Measurements from ENCODE around the gene MAGI3.

MAGI3 gene

DNA sequence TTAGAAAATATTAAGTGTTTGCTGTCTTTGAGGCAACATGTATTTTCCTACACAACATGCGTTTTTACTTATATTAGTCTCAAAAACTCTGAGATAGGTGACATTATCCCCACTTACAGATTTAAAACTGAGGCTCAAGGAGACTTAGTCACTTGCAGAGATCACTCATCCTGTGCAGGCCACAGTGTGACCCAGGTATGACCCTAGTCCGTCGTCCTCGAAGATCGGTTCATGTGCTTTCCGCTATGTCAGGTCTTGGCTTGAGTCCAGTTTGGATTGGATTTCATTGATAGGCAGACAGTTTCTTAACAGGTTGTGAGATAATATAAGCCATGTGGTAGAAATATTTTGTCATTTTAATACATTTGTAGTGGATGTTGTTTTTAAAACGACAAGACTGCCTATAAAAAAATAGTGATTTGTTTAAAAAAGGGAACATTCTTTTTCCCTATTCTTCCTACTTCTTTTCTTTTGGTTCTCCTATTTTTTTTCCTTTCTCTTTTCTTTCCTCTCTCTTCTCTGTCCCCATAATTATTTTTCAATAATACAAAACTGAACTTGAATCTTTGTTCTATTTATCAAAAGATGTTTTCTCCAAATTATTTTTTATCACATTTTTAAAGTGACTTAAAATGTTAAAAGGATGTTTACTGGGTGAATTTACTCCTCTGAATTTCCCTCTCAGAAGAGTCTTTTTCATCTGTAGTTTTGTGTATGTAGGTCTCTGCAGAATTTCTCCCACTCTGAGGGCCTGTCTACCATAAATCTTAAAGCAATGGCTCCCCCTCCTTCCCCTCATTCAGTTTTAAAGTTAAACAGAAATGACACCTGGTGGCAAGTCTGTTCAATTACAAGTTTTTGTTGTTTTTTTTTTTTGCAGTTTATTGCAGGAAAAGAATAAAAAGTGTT is 287.2 kb downstream of the MAGI3 start:
- H3K4ac ChIP-seq (ENCODE audit: low read depth, low read length), result no peak overlapping the region
- H3K14ac ChIP-seq (ENCODE audit: low read length), result no peak overlapping the region
- no peaks in the 10 kb centered on the region for H3K9me3 ChIP-seq (ENCODE audit: insufficient read depth, low read depth, low read length)
- DNase-seq, result peak in 1 of 2 donors; percentile 63
- no peaks in the 10 kb centered on the region for H3K27me3 ChIP-seq (ENCODE audit: insufficient read depth, low read length)
- no peak overlapping the region for H3K23ac ChIP-seq (ENCODE audit: low read length)
- H3K27ac ChIP-seq (ENCODE audit: low read depth, low read length), result no peak overlapping the region
- no peak overlapping the region for H4K12ac ChIP-seq (ENCODE audit: low read depth, low read length)
- H2AFZ ChIP-seq (ENCODE audit: insufficient read depth, low read length, poor library complexity), result no peak overlapping the region
- H3K4me3 ChIP-seq (ENCODE audit: low read depth, low read length), result no peak overlapping the region
- H3K4me2 ChIP-seq (ENCODE audit: low read length), result no peak overlapping the region
- H2BK5ac ChIP-seq (ENCODE audit: low read depth, low read length, poor library complexity), result no peak overlapping the region
- no peaks in the 10 kb centered on the region for H3K79me2 ChIP-seq (ENCODE audit: control insufficient read depth, insufficient read depth, low read length, poor library complexity)
- no peak overlapping the region for H4K91ac ChIP-seq (ENCODE audit: low read depth, low read length)
- H4K8ac ChIP-seq (ENCODE audit: low read depth, low read length), result no peak overlapping the region
- H2AK5ac ChIP-seq (ENCODE audit: low read length), result no peak overlapping the region
- H3K9ac ChIP-seq (ENCODE audit: low read length), result no peak overlapping the region
- peaks cover 0 to 3% of the 10 kb centered on the region in 2 experiments for H3K36me3 ChIP-seq (ENCODE audit: control insufficient read depth in 1 of 2, insufficient read depth in 2 of 2, low read length in 2 of 2)
- H2BK120ac ChIP-seq (ENCODE audit: insufficient read depth, low read length, poor library complexity), result no peak overlapping the region
- no CpG with 5 or more reads among the region's 7 CpGs for WGBS (ENCODE audit: extremely low coverage, insufficient coverage, insufficient read length)
- no peak overlapping the region for H3K18ac ChIP-seq (ENCODE audit: low read length)
- no peak overlapping the region for H2BK12ac ChIP-seq (ENCODE audit: low read length)
- no peaks in the 10 kb centered on the region for H3K4me1 ChIP-seq (ENCODE audit: control insufficient read depth in 1 of 2, insufficient read depth in 2 of 2, low read length in 2 of 2)
- H3K79me1 ChIP-seq (ENCODE audit: low read length), result no peaks in the 10 kb centered on the region

DNA sequence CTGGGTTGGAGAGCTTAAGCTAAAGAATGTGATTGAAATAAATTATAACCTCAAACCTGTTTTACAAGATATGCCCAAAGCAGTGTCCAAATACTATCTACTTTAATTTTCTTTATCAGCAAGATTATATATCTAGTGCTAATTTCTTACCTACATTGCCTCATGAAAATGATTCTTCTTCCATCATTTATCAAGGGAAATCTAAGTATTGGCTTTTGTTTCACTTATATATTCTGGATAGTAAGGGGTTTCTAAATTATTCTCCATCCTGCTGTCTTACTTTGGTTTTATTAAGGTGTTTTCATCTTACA is 287.8 kb downstream of the MAGI3 start:
- no peaks in the 10 kb centered on the region for H3K9me3 ChIP-seq (ENCODE audit: insufficient read depth, low read depth, low read length)
- H3K23ac ChIP-seq (ENCODE audit: low read length), result no peak overlapping the region
- H2BK120ac ChIP-seq (ENCODE audit: insufficient read depth, low read length, poor library complexity), result no peak overlapping the region
- no peak overlapping the region for H3K18ac ChIP-seq (ENCODE audit: low read length)
- H2AFZ ChIP-seq (ENCODE audit: insufficient read depth, low read length, poor library complexity), result no peak overlapping the region
- no peak overlapping the region for H3K14ac ChIP-seq (ENCODE audit: low read length)
- no peaks in the 10 kb centered on the region for H3K4me1 ChIP-seq (ENCODE audit: control insufficient read depth in 1 of 2, insufficient read depth in 2 of 2, low read length in 2 of 2)
- peaks cover under 1 to 3% of the 10 kb centered on the region in 2 experiments for H3K36me3 ChIP-seq (ENCODE audit: control insufficient read depth in 1 of 2, insufficient read depth in 2 of 2, low read length in 2 of 2)
- H3K4me2 ChIP-seq (ENCODE audit: low read length), result no peak overlapping the region
- H3K27ac ChIP-seq (ENCODE audit: low read depth, low read length), result no peak overlapping the region
- H4K91ac ChIP-seq (ENCODE audit: low read depth, low read length), result no peak overlapping the region
- no peak overlapping the region for H2BK12ac ChIP-seq (ENCODE audit: low read length)
- H2AK5ac ChIP-seq (ENCODE audit: low read length), result no peak overlapping the region
- no peaks in the 10 kb centered on the region for H3K79me1 ChIP-seq (ENCODE audit: low read length)
- H3K27me3 ChIP-seq (ENCODE audit: insufficient read depth, low read length), result no peaks in the 10 kb centered on the region
- H4K12ac ChIP-seq (ENCODE audit: low read depth, low read length), result no peak overlapping the region
- H3K79me2 ChIP-seq (ENCODE audit: control insufficient read depth, insufficient read depth, low read length, poor library complexity), result no peaks in the 10 kb centered on the region
- no peak overlapping the region for H3K4me3 ChIP-seq (ENCODE audit: low read depth, low read length)
- H4K8ac ChIP-seq (ENCODE audit: low read depth, low read length), result no peak overlapping the region
- no peak overlapping the region for H3K4ac ChIP-seq (ENCODE audit: low read depth, low read length)
- H3K9ac ChIP-seq (ENCODE audit: low read length), result no peak overlapping the region
- no peak for DNase-seq
- H2BK5ac ChIP-seq (ENCODE audit: low read depth, low read length, poor library complexity), result no peak overlapping the region

DNA sequence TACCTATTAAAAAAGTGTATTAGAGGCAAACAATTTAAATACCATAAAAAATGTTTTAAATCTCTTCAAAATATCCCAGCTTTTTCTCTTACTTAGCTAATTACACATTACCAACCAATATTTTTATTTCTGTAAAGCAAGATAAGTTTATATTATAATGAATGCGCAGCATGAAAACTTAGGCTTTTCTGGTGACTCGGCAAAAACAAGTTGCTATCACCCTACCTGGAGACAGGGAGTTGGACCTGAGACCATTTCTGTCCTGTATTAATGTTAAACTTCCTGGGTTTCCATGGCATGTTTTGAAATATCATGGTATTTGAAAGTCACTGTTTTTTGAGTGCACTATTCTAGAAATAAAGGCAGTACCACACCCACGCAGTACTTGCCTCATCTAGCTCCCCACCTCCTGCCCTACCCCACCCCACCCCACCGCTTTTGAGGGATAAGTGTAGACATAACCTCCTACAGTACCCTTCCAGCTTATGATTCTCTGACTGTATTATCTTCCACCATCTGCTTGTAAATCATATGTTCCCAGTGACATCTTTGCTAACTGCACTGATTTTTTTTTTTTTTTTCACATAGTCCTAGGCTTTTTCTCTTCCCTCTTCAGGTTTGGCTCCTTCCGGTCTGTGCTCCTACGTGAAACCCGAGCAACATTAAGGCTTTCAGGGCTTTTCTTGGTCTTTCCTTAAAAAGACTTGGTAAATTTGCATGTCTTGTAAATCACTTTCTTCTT is 291.5 kb downstream of the MAGI3 start:
- Histone ChIP-seq H2BK5ac (ENCODE audit: low read depth, low read length, poor library complexity) (no peak overlapping the region), H3K4me1 (ENCODE audit: control insufficient read depth in 1 of 2, insufficient read depth in 2 of 2, low read length in 2 of 2) (no peaks in the 10 kb centered on the region), H3K27ac (ENCODE audit: low read depth, low read length) (no peak overlapping the region), H3K14ac (ENCODE audit: low read length) (no peak overlapping the region), H2BK12ac (ENCODE audit: low read length) (no peak overlapping the region), H3K79me2 (ENCODE audit: control insufficient read depth, insufficient read depth, low read length, poor library complexity) (no peaks in the 10 kb centered on the region), H3K9me3 (ENCODE audit: insufficient read depth, low read depth, low read length) (no peaks in the 10 kb centered on the region), H3K4ac (ENCODE audit: low read depth, low read length) (no peak overlapping the region), H3K18ac (ENCODE audit: low read length) (no peak overlapping the region), H3K4me2 (ENCODE audit: low read length) (no peak overlapping the region), H3K9ac (ENCODE audit: low read length) (no peak overlapping the region), H3K79me1 (ENCODE audit: low read length) (no peaks in the 10 kb centered on the region), H4K8ac (ENCODE audit: low read depth, low read length) (no peak overlapping the region), H2AFZ (ENCODE audit: insufficient read depth, low read length, poor library complexity) (no peak overlapping the region), H3K36me3 (ENCODE audit: control insufficient read depth in 1 of 2, insufficient read depth in 2 of 2, low read length in 2 of 2) (peaks cover 3 to 4% of the 10 kb centered on the region in 2 experiments), H2BK120ac (ENCODE audit: insufficient read depth, low read length, poor library complexity) (no peak overlapping the region), H3K27me3 (ENCODE audit: insufficient read depth, low read length) (no peaks in the 10 kb centered on the region), H3K4me3 (ENCODE audit: low read depth, low read length) (no peak overlapping the region), H4K12ac (ENCODE audit: low read depth, low read length) (no peak overlapping the region), H3K23ac (ENCODE audit: low read length) (no peak overlapping the region), H4K91ac (ENCODE audit: low read depth, low read length) (no peak overlapping the region), H2AK5ac (ENCODE audit: low read length) (no peak overlapping the region)
- no peak for DNase-seq
- no CpG with 5 or more reads among the region's 7 CpGs for WGBS (ENCODE audit: extremely low coverage, insufficient coverage, insufficient read length)

DNA sequence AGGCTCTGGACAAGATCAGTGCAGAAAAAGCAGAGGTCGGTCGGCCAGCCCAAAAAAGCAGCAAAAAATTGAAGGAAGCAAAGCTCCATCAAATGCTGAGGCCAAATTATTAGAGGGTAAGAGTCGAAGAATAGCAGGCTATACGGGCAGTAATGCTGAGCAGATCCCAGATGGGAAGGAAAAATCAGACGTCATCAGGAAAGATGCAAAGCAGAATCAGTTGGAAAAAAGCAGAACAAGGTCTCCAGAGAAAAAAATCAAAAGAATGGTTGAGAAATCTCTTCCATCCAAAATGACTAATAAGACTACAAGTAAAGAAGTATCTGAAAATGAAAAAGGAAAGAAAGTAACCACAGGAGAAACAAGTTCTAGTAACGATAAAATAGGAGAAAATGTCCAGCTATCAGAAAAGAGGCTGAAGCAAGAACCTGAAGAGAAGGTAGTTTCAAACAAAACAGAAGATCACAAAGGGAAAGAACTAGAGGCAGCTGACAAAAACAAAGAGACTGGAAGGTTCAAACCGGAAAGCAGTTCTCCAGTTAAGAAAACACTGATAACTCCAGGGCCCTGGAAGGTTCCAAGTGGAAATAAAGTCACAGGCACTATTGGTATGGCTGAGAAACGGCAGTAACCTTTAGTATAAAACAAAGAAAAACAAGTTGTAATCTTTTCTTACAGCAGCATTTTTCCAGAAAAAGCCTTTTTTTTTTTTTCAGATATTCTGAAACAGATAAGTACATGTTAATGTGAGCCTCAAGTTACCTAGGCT is 293.3 kb downstream of the MAGI3 start:
- WGBS (ENCODE audit: extremely low coverage, insufficient coverage, insufficient read length), result no CpG with 5 or more reads among the region's 8 CpGs
- no peak overlapping the region for H4K91ac ChIP-seq (ENCODE audit: low read depth, low read length)
- H2BK120ac ChIP-seq (ENCODE audit: insufficient read depth, low read length, poor library complexity), result no peak overlapping the region
- no peaks in the 10 kb centered on the region for H3K79me2 ChIP-seq (ENCODE audit: control insufficient read depth, insufficient read depth, low read length, poor library complexity)
- H3K9me3 ChIP-seq (ENCODE audit: insufficient read depth, low read depth, low read length), result no peaks in the 10 kb centered on the region
- H2BK5ac ChIP-seq (ENCODE audit: low read depth, low read length, poor library complexity), result peak overlapping the region; percentile 31
- no peak overlapping the region for H3K14ac ChIP-seq (ENCODE audit: low read length)
- H2AK5ac ChIP-seq (ENCODE audit: low read length), result no peak overlapping the region
- no peak overlapping the region for H3K4ac ChIP-seq (ENCODE audit: low read depth, low read length)
- no peak overlapping the region for H3K9ac ChIP-seq (ENCODE audit: low read length)
- no peak overlapping the region for H4K12ac ChIP-seq (ENCODE audit: low read depth, low read length)
- H3K79me1 ChIP-seq (ENCODE audit: low read length), result no peaks in the 10 kb centered on the region
- DNase-seq, result no peak
- no peak overlapping the region for H3K23ac ChIP-seq (ENCODE audit: low read length)
- H3K4me2 ChIP-seq (ENCODE audit: low read length), result no peak overlapping the region
- H3K27ac ChIP-seq (ENCODE audit: low read depth, low read length), result no peak overlapping the region
- H3K4me3 ChIP-seq (ENCODE audit: low read depth, low read length), result no peak overlapping the region
- H3K18ac ChIP-seq (ENCODE audit: low read length), result no peak overlapping the region
- no peak overlapping the region for H2BK12ac ChIP-seq (ENCODE audit: low read length)
- no peaks in the 10 kb centered on the region for H3K27me3 ChIP-seq (ENCODE audit: insufficient read depth, low read length)
- H3K4me1 ChIP-seq (ENCODE audit: control insufficient read depth in 1 of 2, insufficient read depth in 2 of 2, low read length in 2 of 2), result no peaks in the 10 kb centered on the region
- H2AFZ ChIP-seq (ENCODE audit: insufficient read depth, low read length, poor library complexity), result no peak overlapping the region
- H3K36me3 ChIP-seq (ENCODE audit: control insufficient read depth in 1 of 2, insufficient read depth in 2 of 2, low read length in 2 of 2), result peaks cover 3 to 4% of the 10 kb centered on the region in 2 experiments
- no peak overlapping the region for H4K8ac ChIP-seq (ENCODE audit: low read depth, low read length)

Data from trophoblast cell (in vitro differentiated cells and primary cell).